MCF 10A (cell line): ENCODE results near the gene LRP1B. TPM values are rescaled to one million over a fixed set of nuclear protein-coding genes. Genes with fewer than 3 reads are reported as not detected.

Experiments
- BruUV-seq: library from RNA; stranded (reverse); fragments of 400-500 nt; replicated peaks from 2 replicates; lab custom pipeline; 2021; lab: Mats Ljungman, UMichigan
- CTCF ChIA-PET: fragments of 300-600 bp; sonication (Branson Sonifier 250); formaldehyde crosslinking; extraction: SDS; loops from one replicate; lab custom pipeline; 2021; ENCODE audit warnings: antibody characterized with exemption, inconsistent platforms; lab: Yijun Ruan, JAX
- POLR2A ChIA-PET: fragments of 300-600, 350-650 bp; sonication (Branson Sonifier 250); formaldehyde crosslinking; extraction: SDS; loops from one replicate; lab custom pipeline; 2020; ENCODE audit warnings: antibody characterized with exemption, inconsistent platforms; lab: Yijun Ruan, JAX
- DNase-seq: peaks from one replicate; pipeline ENCODE4 v3.0.0-alpha.2; 2018; ENCODE audit not compliant: unreplicated experiment
- H3K27ac Mint-ChIP-seq: one replicate; pipeline ENCODE4 v1.8.0; 2022; ENCODE audit warnings: mild to moderate bottlenecking, low read depth, mixed read lengths; ENCODE audit not compliant: unreplicated experiment
- H3K27me3 Mint-ChIP-seq: one replicate; pipeline ENCODE4 v1.8.0; 2022; ENCODE audit warnings: mixed read lengths; ENCODE audit not compliant: insufficient read depth, unreplicated experiment
- H3K36me3 Mint-ChIP-seq: one replicate; pipeline ENCODE4 v1.8.0; 2022; ENCODE audit warnings: mild to moderate bottlenecking, moderate library complexity, mixed read lengths; ENCODE audit not compliant: insufficient read depth, unreplicated experiment
- H3K4me1 Mint-ChIP-seq: one replicate; pipeline ENCODE4 v1.8.0; 2022; ENCODE audit warnings: mixed read lengths; ENCODE audit not compliant: insufficient read depth, unreplicated experiment
- H3K4me3 Mint-ChIP-seq: one replicate; pipeline ENCODE4 v1.8.0; 2022; ENCODE audit warnings: mild to moderate bottlenecking, moderate library complexity, mixed read lengths; ENCODE audit not compliant: unreplicated experiment
- H3K9me3 Mint-ChIP-seq: one replicate; pipeline ENCODE4 v1.8.0; 2022; ENCODE audit warnings: mixed read lengths; ENCODE audit not compliant: unreplicated experiment
- CTCF ChIP-seq: fragments of 200-600 bp; IDR thresholded peaks from one replicate; pipeline ENCODE4 v1.8.0; 2022; ENCODE audit warnings: antibody characterized with exemption, mild to moderate bottlenecking; ENCODE audit not compliant: unreplicated experiment
- intact Hi-C: fragments of 100-400 bp; cut with micrococcal nuclease; formaldehyde crosslinking; loops from 2 replicates; pipeline ENCODE4 v1.14.1; 2022
- total RNA-seq: library from RNA; stranded (reverse); gene quantifications from 2 replicates; pipeline ENCODE4 v1.2.3, GENCODE V29; 2022

The LRP1B gene
- total RNA-seq, 1 experiment from 2014 or later: not detected

- no peak for TF ChIP-seq CTCF
- H3K27me3 Mint-ChIP-seq: peaks cover 74% of the 10 kb centered on the region
- ChIA-PET CTCF (no interaction called here), POLR2A (no interaction called here)
- H3K27ac Mint-ChIP-seq: no peak overlapping the region
- no TSS peak for BruUV-seq
- no peak for DNase-seq
- no peaks in the 10 kb centered on the region for H3K4me1 Mint-ChIP-seq
- H3K4me3 Mint-ChIP-seq: no peak overlapping the region
- intact Hi-C loops: no loop called here
- H3K36me3 Mint-ChIP-seq: no peaks in the 10 kb centered on the region
- H3K9me3 Mint-ChIP-seq: no peaks in the 10 kb centered on the region
Measured at GRCh38 chr2:140491876-140492275, 1638.9 kb downstream of the LRP1B start.

- ChIA-PET POLR2A (no interaction called here), CTCF (no interaction called here)
- TF ChIP-seq CTCF: no peak
- Mint-ChIP-seq H3K27ac (no peak overlapping the region), H3K36me3 (no peaks in the 10 kb centered on the region), H3K27me3 (peaks cover 78% of the 10 kb centered on the region), H3K4me3 (no peak overlapping the region), H3K4me1 (no peaks in the 10 kb centered on the region), H3K9me3 (no peaks in the 10 kb centered on the region)
- BruUV-seq: no TSS peak
- intact Hi-C loops: no loop called here
- no peak for DNase-seq
Measured at GRCh38 chr2:140489193-140489592, 1641.6 kb downstream of the LRP1B start.

- Mint-ChIP-seq H3K4me1 (no peaks in the 10 kb centered on the region), H3K36me3 (no peaks in the 10 kb centered on the region), H3K27me3 (peaks cover 20% of the 10 kb centered on the region), H3K9me3 (no peaks in the 10 kb centered on the region), H3K4me3 (no peak overlapping the region), H3K27ac (no peak overlapping the region)
- no TSS peak for BruUV-seq
- ChIA-PET POLR2A (no interaction called here), CTCF (no interaction called here)
- TF ChIP-seq CTCF: no peak
- DNase-seq: no peak
- intact Hi-C loops: no loop called here
Measured at GRCh38 chr2:140481136-140481535, 1649.7 kb downstream of the LRP1B start.

- DNase-seq: no peak
- intact Hi-C loops: no loop called here
- TF ChIP-seq CTCF: no peak
- POLR2A ChIA-PET: no interaction called here
- Mint-ChIP-seq H3K4me3 (no peak overlapping the region), H3K27me3 (peaks cover 38% of the 10 kb centered on the region), H3K27ac (no peak overlapping the region), H3K36me3 (peaks cover 6% of the 10 kb centered on the region), H3K4me1 (no peaks in the 10 kb centered on the region), H3K9me3 (no peaks in the 10 kb centered on the region)
- BruUV-seq: no TSS peak
- CTCF ChIA-PET: no interaction called here
Measured at GRCh38 chr2:140473851-140474250, 1657.0 kb downstream of the LRP1B start.
